Globus pallidus (tissue), 1 donor: ENCODE results near the gene WNT3A.
"Not testable (repeated sequence)": the region's sequence is repeated elsewhere in the genome, so short reads cannot be mapped to it uniquely, and the experiment has no call there.

Experiments
- DNase-seq: peaks from one replicate; pipeline ENCODE4 v3.0.0-alpha.2; 2015; ENCODE audit warnings: low spot score

Gene WNT3A, protein sequence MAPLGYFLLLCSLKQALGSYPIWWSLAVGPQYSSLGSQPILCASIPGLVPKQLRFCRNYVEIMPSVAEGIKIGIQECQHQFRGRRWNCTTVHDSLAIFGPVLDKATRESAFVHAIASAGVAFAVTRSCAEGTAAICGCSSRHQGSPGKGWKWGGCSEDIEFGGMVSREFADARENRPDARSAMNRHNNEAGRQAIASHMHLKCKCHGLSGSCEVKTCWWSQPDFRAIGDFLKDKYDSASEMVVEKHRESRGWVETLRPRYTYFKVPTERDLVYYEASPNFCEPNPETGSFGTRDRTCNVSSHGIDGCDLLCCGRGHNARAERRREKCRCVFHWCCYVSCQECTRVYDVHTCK

DNA sequence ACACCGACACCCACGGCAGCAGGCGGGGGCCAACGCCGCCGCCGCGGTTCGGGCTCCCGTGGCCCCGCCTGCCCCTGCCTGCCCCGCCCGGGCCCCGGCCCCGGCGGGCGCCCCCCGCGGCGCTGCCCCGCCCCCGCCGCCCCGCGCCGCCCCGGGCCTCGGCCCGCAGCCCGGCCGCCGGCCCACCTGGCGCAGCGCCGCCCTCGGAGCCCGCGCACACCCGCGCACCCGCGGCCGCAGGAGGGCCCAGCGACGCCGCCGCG, at the start of gene WNT3A:
Gene WNT3A (plus strand): TSS at position 213 of the 263 bp plus-strand sequence. CDS start 131 bp downstream, outside the sequence.
- no peak for DNase-seq

DNA sequence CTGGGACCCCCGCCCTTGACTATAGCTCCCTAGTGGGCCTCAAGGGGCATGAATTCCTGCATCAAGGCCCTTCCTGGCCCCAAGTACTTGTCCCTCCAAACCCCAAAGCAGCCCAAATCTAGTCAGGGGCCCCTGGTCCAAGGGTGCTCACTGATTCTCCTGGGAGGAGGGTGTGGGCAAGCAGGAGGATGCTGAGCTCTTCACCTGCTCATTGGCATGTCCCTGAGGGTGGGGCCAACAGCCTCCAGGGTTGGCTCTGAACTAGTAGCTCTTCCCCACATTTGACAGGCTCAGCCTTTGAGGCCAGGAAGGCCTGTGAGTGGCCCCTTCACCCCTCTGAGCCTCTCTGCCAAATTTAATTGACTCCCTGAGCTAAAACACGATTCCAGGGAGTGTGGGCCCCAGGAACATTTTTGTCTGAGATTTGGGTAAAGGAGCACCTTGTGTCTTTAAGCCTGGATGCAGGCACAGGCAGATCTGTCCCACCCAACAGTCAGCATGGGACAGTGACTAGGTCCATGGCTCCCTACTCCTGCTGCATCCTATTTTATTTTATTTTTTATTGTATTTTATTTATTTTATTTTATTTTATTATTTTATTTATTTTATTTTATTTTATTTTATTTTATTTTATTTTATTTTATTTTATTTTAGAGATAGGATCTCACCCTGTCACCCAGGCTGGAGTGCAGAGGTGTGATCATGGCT, 48.0 kb upstream of the WNT3A start:
- no peak for DNase-seq

DNA sequence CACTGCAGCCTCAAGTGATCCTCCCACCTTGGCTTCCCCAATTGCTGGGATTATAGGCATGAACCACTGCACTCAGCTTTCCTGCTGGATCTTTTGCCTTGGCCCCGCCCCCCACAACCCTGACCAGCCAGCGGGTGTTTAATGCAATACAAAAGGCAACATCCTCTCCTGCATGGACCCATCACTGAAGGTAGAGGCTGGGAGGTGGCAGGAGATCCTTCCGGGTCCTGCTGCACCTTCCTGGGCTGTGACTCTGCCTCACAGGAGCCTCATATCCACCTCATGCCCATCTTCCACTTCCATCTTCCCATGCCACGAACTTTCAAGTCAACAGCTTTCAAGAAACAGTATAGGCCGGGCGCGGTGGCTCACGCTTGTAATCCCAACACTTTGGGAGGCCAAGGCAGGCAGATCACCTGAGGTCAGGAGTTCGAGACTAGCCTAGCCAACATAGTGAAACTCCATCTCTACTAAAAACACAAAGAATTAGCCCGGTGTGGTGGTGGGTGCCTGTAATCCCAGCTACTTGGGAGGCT, 47.4 kb upstream of the WNT3A start:
- no peak for DNase-seq

DNA sequence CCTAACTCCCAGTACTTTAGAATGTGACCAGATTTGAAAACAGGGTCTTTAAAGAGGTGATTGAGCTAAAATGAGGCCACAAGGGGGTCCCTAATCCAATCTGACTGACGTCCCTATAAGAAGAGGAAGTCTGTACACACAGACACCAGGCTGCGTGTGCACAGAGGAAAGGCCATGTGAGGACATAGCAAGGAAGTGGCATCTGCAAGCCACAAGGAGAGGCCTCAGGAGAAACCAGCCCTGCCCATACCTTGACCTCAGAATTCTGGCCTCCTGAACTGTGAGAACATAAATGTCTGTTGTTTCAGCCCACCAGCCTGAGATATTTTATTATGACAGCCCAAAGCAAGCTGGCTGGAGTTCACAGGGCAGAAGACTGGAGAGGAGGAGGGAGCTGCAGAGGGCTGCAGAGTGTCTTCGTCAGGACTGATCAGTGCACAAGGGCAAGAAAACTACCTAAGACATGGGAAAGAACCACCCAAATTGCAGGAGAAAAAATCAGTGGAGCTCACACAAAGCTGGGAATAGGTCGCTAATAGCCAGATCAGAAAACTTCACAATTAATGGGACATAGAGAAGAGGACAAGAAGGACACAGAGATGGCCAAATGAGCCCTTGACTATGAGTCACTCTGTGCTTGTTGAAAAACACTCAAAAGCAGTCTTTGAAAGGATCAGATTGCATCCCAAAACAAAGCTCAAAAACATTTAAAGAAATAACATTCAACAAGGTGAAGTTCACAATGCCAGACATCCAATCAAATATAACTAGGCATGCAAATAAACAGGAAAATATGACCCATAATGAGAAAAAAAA, 44.9 kb upstream of the WNT3A start:
- no peak for DNase-seq

DNA sequence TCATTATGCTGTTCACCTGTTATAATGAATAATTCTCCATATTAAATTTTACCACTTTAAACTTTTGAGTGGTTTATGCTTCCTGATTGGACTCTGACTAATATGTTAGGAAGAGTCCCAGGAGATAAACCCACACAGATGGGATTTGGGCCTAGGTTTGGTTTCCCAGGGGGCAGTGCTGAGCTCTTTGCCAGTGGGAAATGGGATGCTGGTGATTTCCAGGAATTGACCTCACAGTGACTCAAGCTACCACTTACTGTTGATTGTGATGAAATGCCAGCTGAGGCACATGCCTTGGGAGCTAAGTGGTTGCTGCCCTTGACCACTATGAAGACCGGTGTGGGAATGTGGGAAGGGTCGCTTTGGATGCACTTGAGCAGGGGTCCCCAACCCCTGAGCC, 40.1 kb upstream of the WNT3A start:
- DNase-seq, result not testable (repeated sequence)

DNA sequence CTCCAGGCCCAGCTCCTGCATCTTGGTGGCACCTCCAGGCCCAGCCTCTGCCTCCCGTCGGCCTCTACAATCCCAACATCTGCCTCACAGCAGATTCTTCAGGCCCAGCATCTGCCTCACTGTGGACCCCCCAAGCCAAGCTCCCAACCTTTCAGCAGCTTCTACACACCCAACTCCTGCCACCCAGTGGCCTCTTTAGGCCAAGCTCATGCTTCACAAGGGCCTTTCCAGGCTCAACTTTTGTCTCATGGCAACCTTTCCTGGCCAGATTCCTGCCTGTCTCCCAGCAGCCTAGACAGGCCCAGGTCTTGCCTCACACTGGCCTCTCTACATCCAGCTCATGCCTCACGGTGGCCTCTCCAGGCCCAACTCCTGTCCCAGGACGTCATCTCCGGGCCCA, 39.0 kb upstream of the WNT3A start:
- not testable (repeated sequence) for DNase-seq

DNA sequence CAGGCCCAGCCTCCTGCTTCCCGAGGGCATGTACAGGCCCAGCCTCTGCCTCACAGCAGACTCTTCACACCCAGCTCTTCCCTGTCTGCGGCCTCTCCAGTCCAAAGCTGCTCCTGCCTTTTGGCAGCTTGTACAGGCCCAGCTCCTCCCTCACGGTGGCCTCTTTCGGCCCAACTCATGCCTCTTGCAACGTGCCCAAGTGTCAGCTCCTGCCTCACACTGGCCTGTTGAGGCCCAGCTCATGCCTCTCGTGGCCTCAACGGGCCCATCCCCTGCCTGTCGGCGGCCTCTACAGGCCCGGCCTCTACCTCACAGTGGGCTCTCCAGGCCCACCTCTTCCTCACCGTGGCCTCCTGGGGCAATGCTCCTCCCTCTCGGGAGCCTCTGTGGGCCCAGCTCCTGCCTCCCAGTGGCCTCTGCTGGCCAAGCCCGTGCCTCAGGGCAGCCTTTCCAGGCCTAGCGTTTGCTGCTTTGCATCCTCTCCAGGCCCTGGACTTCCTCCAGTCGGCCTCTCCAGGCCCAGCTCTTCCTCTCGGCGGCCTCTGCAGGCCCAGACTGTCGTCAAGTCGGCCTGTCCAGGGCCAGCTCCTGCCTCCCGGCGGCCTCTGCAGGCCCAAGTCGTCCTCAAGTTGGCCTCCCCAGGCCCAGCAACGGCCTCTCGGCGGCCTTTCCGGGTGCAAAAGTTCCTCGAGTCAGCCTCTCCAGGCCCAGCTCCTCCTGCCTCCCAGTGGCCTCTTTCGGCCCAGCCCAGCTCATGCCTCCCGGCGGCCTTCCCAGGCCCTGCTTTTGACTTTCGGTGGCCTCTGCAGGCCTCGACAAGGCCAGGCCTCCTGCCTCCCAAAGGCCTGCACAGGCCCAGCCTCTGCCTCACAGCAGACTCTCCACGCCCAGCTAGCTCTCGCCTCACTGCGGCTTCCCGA, 36.5 kb upstream of the WNT3A start:
- not testable (repeated sequence) for DNase-seq

DNA sequence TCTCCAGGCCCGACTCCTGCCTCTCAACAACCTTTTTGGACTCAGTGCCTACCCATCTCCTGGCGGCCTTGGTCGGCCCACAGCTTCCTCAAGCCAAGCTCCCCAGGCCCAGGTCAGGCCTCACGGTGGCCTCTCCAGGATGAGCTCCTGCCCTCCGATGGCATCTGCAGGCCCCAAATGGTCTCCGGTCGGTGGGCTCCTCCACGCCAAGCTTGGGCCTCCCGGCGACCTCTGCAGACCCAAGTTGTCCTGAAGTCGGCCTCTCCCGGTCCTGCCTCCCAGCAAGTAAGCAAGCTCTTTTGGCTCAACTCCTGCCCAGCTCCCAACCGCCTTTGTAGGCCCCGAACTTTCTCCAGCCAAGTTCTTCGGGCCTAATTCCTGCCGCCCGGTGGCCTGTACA, 35.6 kb upstream of the WNT3A start:
- not testable (repeated sequence) for DNase-seq

DNA sequence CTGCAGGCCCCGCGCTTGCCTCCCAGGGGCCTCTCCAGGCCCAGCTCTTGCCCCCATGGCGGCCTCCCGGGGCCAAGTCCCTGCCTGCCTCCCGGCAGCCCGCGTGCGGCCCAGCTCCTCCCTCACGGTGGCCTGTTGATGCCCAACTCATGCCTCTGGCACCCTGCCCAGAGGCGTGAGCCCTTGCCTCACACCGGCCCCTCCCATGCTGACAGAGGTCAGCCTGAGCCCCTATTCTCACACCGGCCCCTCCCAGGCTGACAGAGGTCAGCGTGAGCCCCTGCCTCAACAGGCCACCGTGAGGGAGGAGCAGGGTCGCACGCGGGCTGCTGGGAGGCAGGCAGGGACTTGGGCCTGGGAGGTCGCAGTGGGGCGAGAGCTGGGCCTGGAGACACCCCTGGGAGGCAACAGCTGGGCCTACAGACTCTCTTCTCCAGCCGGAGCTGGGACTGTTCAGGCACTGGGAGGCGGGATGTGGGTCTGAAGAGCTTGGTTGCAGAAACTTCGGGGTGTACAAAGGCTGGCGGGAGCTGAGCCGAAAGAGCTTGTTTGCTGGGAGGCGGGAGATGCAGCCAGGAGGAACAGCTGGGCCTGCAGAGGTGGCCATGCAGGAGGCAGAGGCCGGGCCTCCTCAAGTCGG, 35.0 kb upstream of the WNT3A start:
- not testable (repeated sequence) for DNase-seq

DNA sequence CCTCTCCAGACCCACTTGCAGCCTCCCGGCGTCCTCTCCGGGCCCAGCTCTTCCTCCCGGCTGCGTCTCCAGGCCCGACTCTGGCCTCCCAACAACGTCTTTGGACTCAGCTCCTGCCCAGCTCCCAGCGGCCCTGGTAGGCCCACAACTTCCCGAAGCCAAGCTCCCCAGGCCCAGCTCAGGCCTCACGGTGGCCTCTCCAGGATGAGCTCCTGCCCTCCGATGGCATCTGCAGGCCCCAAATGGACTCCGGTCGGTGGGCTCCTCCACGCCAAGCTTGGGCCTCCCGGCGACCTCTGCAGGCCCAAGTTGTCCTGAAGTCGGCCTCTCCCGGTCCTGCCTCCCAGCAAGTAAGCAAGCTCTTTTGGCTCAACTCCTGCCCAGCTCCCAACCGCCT, 34.5 kb upstream of the WNT3A start:
- DNase-seq, result not testable (repeated sequence)

DNA sequence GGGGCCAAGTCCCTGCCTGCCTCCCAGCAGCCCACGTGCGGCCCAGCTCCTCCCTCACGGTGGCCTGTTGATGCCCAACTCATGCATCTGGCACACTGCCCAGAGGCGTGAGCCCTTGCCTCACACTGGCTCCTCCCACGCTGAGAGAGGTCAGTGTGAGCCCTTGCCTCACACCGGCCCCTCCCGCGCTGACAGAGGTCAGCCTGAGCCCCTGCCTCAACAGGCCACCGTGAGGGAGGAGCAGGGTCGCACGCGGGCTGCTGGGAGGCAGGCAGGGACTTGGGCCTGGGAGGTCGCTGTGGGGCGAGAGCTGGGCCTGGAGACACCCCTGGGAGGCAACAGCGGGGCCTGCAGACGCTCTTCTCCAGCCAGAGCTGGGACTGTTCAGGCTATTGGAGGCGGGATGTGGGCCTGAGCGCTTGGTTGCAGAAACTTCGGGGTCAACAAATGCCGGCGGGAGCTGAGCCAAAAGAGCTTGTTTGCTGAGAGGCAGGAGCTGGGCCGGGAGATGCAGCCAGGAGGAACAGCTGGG, 33.9 kb upstream of the WNT3A start:
- not testable (repeated sequence) for DNase-seq

DNA sequence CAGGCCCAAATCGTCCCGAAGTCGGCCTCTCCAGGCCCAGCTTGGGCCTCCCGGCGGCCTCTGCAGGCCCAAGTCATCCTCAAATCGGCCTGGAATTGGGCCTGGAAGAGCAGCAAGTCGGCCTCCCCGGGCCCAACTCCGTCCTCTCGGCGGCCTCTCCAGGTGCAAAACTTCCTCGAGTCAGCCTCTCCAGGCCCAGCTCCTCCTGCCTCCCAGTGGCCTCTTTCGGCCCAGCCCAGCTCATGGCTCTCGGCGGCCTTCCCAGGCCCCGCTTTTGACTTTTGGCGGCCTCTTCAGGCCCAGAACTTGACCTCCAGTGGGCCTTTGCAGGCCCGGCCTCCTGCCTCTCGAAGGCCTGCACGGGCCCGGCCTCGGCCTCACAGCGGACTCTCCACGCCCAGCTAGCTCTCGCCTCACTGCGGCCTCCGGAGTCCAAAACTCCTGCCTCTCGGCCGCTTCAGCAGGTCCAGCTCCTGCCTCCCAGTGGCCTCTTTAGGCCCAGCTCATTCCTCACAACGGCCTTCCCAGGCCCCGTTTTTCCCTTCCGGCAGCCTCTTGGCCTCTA, 33.0 kb upstream of the WNT3A start:
- DNase-seq, result not testable (repeated sequence)

DNA sequence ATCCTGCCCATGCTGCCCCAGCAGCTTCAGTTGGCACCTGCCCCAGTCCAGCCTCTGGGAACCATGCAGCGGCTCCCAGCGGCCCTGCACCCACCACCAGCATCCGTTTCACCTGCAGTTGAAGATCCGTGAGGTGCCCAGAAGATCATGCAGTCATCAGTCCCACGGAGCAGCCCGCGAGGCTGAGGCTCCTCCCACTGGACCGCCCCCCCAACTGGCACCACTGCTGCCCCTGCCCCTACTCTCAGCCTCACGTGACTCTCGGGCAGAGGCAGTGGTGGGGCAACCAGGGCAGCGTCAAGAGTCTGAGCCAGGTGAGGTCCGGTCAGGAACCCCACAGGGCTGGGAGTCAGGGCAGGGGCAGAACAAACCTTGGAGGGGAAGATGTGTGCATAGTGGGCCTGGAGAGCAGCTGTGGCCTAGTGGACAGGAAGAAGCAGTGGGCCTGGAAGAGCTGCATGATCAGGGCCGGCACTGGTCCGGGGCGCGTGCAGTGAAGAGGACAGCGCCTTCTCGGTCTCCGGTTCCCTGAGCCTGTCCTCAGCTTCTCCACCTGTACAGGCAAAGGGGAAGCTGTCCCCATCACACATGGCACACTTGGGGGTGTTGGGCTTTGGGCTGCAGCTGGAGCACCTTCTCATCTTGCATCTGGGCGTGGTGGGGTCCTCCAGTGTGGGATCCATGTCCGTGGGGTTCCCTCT, 31.1 kb upstream of the WNT3A start:
- DNase-seq, result not testable (repeated sequence)

DNA sequence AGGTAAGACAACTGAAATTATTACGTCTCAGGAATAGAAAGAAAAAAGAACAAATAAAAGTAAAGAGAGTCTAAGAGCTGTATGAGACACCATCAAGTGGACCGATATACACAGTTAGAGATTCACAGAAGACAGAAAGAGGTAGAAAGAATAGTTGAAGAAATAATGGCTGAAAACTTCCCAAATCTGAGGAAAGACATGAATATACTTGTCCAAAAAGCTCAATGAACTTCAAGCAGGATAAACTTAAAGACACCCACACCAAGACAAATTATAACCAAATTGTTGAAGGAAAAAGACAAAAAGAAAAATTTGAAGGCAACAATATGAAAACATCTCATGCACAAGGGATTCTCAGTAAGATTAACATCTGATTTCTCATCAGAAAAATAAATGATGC, 19.6 kb upstream of the WNT3A start:
- no peak for DNase-seq

DNA sequence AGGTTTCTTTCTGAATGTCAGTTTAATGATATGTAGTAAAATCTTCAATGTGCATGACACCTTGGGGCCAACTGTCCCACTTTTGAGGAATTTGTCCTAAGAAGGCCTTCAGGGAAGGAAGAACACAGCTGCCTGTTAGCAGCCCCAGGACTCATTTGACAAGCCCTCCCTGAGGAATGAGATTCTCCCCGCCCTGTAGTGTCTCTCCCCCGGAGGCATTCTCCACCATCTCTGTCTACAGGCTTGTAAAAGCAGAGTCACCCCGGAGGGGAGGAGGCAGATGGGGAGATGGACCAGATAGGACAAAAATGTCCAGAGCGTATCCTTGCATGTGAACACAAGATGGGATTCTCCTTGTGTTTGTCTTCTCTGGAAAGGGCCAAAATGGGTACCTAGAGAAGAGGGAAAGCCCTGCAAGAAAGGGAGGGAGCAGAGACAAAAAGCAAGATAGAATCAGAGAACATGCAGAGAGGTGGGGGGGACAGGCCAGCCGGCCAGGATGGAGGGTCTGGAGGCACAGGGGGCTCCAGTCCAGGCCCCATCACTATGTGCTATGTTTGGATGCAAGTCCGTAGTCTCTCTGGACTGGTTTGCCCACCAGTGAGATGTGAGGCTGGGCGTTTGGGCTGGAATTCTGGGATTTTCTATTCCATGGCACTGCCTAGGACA, 12.0 kb upstream of the WNT3A start:
- DNase-seq, result no peak

DNA sequence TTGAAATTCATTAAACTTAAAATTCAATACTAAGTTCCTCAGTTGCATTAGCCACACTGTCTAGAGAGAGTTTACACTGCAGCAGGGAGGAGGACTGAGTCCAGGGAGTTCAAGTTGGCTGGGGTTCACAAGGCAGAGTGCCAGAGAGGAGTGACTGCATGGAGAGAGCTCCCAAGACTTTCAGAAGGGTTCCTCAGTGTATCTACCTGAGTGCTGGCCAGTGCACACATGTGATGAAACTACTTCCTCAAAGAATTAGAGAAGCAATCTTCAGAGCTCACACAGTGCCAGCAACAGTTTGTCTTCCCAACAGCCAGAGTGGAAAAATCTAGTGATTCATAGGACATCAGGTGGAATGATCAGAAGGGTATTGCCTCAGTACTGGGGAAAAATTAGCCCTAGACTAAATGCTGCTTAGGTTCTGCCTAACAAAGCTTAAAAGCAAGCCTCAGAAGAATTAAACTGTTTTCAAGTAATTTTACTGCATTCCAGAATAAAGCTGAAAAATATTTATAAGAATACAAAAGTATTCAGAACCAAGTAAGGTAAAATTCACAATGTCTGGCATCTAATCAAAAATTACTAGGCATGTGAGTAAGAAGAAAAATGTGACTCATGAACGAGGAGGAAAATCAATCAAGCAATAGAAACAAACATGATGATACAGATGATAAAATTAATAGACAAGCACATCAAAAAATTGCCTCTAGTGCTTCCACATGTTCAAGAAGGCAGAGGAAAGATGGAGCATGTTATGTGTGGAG, 10.4 kb upstream of the WNT3A start:
- DNase-seq, result no peak

DNA sequence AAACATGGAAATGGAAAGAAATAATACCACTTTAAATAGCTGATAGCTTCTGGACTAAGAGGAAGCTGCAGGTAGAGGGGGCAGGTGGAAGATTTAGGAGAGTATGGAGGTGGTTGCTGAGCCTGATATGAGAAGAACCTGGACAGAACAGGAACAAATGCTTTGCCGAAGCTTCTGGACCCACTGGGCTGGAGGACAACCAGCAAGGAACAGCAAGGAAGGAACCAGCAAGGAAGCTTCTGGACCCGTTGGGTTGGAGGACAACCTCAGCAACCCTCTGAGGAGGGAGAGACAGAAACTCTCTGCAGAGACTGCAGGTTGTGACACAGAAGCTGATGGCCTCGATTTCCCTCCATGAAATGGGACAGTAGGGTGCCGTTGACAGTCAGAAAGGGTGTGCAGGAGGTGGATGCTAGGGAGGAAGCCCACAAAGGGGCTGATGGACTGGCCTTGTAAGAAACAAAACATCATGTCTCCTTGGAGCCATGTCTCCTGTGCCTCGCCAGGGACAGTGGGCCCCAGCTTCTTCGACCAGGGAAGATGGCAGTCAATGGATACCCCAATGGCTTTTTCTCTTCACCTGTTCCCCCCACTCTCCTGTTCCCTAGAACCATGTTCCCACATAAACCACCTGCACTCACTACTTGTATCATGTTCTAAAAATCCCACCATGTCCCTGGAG, 8.3 kb upstream of the WNT3A start:
- DNase-seq, result no peak
